Rectal smooth muscle tissue (tissue), 1 donor: Measurements from ENCODE around the gene GTF2IRD1.
"Not testable (repeated sequence)": the region's sequence is repeated elsewhere in the genome, so short reads cannot be mapped to it uniquely, and the experiment has no call there.

ENCODE experiments used
- H3K27ac ChIP-seq: one replicate; pipeline ENCODE4 v1.7.0; 2013; ENCODE audit warnings: low read depth, low read length, inconsistent platforms
- H3K27me3 ChIP-seq: one replicate; pipeline ENCODE4 v1.7.0; 2013; ENCODE audit warnings: low read length; ENCODE audit not compliant: control insufficient read depth, insufficient read depth
- H3K36me3 ChIP-seq: one replicate; pipeline ENCODE4 v1.7.0; 2013; ENCODE audit warnings: low read length; ENCODE audit not compliant: control insufficient read depth, insufficient read depth
- H3K4me1 ChIP-seq: one replicate; pipeline ENCODE4 v1.7.0; 2013; ENCODE audit warnings: low read length; ENCODE audit not compliant: control insufficient read depth, insufficient read depth
- H3K4me3 ChIP-seq: one replicate; pipeline ENCODE4 v1.7.0; 2013; ENCODE audit warnings: low read length
- H3K9ac ChIP-seq: one replicate; pipeline ENCODE4 v1.7.0; 2013; ENCODE audit warnings: low read length

GTF2IRD1 gene

GRCh38 chr7:74502216-74502891 is 48.6 kb downstream of the GTF2IRD1 start:
- Histone ChIP-seq H3K4me3 (no peak overlapping the region), H3K27ac (peak overlapping the region; percentile 18), H3K27me3 (no peaks in the 10 kb centered on the region), H3K4me1 (peaks cover 16% of the 10 kb centered on the region), H3K9ac (no peak overlapping the region), H3K36me3 (peaks cover 2% of the 10 kb centered on the region)

DNA sequence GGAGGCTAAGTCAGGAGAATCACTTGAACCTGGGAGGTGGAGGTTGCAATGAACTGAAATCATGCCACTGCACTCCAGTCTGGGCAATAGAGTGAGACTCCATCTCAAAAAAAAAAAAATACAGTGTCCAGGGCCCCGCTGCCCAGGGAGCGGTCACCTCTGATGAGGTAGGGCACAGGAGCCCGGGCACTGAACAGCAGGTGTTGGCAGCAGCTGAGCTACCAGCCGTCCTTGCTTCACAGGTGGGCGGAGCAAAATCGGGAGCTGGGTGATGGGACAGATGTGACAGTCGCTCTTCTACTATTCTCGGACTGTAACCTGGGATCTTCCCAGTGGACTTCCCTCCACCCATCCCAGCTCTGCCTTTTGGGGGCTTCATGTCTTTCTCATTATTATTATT is 49.4 kb downstream of the GTF2IRD1 start:
- no peak overlapping the region for H3K9ac ChIP-seq
- H3K4me1 ChIP-seq: peaks cover 16% of the 10 kb centered on the region
- H3K27ac ChIP-seq: no peak overlapping the region
- no peak overlapping the region for H3K4me3 ChIP-seq
- peaks cover 2% of the 10 kb centered on the region for H3K36me3 ChIP-seq
- no peaks in the 10 kb centered on the region for H3K27me3 ChIP-seq

GRCh38 chr7:74503943-74504342 is 50.2 kb downstream of the GTF2IRD1 start:
- Histone ChIP-seq H3K36me3 (peaks cover 2% of the 10 kb centered on the region), H3K4me3 (no peak overlapping the region), H3K4me1 (peaks cover 16% of the 10 kb centered on the region), H3K9ac (no peak overlapping the region), H3K27me3 (no peaks in the 10 kb centered on the region), H3K27ac (no peak overlapping the region)

DNA sequence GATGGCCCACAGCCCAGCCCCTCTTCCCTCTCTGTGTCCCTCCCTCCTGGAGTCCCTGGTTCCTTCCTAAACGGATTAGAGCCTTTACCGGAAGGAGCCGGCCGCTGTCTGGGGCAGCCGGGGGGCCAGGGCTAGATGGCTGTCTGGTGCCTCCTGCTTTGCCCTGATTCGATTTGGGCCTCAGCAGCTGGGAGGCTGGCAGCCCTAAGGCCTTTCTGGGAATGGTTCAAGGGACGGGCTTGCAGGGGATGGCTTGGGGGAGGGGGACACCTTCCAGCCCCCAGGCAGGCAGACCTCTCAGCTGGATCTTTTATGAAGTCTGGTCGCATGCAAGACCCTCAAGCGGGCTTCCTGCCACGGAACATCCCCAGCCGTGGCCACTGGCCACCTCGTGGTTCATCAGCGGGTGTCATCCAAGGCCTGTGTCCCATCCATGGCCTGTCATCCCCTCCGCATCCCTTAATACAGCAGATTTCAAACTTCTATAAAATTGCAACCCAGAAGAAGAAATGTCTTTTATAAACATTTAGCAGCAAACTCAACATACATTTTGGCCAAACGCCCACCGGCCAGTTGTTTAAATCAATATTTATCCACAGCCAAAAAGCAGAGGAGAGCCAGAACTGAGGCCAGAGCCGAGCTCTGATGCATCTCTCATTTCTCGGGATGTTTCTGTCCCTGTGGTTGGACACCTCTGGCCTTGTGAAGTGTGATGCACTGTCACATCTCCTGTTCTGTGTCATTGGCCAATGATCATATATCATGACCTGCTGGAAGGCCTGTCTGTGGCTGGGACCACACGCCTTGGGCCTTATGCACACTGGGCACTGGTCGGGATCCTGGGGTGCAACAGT is 52.0 kb downstream of the GTF2IRD1 start:
- peaks cover 2% of the 10 kb centered on the region for H3K36me3 ChIP-seq
- H3K4me3 ChIP-seq: no peak overlapping the region
- no peaks in the 10 kb centered on the region for H3K27me3 ChIP-seq
- peaks cover 16% of the 10 kb centered on the region for H3K4me1 ChIP-seq
- H3K9ac ChIP-seq: no peak overlapping the region
- peak overlapping the region; percentile 70 for H3K27ac ChIP-seq

DNA sequence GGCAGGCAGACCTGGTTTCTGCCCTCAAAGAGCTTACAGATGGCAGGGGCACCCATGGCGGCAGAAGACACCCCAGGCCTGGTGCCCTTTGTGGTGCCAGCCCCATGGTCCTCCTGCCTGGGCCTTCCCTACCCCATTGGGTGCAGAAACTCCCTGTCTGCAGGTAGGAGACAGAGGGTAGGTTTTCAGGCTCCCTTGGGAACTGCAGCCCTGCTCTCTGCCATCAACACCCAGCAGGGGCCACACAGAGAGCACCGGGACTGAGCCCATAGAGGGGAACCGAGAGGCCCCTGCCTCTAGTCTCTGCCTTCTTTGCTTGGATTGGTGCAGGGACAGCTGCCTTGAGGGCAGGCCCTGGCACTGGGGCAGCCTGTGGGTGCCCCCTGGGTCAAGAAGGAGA is 52.6 kb downstream of the GTF2IRD1 start:
- H3K4me1 ChIP-seq: peaks cover 16% of the 10 kb centered on the region
- no peak overlapping the region for H3K9ac ChIP-seq
- H3K27me3 ChIP-seq: no peaks in the 10 kb centered on the region
- H3K4me3 ChIP-seq: no peak overlapping the region
- H3K27ac ChIP-seq: peak overlapping the region; percentile 67
- peaks cover 2% of the 10 kb centered on the region for H3K36me3 ChIP-seq

GRCh38 chr7:74507538-74508319 is 54.0 kb downstream of the GTF2IRD1 start:
- Histone ChIP-seq H3K4me1 (peaks cover 13% of the 10 kb centered on the region), H3K36me3 (peaks cover 2% of the 10 kb centered on the region), H3K4me3 (no peak overlapping the region), H3K9ac (no peak overlapping the region), H3K27me3 (no peaks in the 10 kb centered on the region), H3K27ac (no peak overlapping the region)

- not testable (repeated sequence) for H3K9ac ChIP-seq, H3K36me3 ChIP-seq, H3K27ac ChIP-seq
Measured at GRCh38 chr7:74509453-74509852, 55.7 kb downstream of the GTF2IRD1 start.

DNA sequence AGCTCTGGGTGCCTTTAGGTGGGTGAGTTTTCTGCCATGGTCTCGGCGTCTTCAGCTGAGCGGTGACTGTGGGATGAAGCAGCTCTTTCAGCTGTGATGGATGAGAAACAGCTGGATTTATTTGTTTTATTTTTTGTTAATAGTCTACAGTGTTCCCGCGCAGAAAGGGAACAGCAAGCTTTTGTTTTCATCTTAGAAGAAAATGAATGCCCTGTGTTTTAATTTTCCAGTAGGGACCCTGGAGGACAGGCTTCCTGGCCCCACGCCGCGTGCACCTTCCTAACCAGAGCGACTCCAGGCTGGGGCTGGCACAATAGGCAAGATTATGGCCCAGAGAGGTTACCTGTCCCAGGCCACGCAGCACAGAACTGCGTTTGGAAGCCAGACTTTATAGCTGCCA is 57.6 kb downstream of the GTF2IRD1 start:
- Histone ChIP-seq H3K9ac (no peak overlapping the region), H3K4me1 (peaks cover 5% of the 10 kb centered on the region), H3K27ac (no peak overlapping the region), H3K4me3 (no peak overlapping the region), H3K36me3 (no peaks in the 10 kb centered on the region), H3K27me3 (no peaks in the 10 kb centered on the region)

More at GRCh38 chr7:74509453-74509852, 55.7 kb downstream of the GTF2IRD1 start:
- H3K27me3 ChIP-seq, H3K4me3 ChIP-seq: not testable (repeated sequence)
- H3K4me1 ChIP-seq: peaks cover 16% of the 10 kb centered on the region

DNA sequence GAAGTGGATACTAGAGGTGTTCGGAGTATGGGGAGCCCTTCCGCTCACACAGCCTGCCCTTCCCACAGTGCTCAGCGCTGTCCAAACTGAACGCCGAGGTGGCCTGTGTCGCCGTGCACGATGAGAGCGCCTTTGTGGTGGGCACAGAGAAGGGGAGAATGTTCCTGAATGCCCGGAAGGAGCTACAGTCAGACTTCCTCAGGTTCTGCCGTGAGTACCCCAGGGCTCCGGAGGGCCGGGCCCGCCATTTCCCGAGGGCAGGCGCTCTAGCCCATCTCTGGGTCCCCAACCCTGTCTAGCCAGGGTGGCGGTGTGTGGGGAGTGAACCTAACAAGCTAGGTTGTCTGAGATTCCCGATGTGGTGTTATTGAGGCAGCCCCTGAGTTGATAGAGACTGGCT is 59.1 kb downstream of the GTF2IRD1 start:
- Histone ChIP-seq H3K36me3 (no peaks in the 10 kb centered on the region), H3K27me3 (no peaks in the 10 kb centered on the region), H3K4me3 (no peak overlapping the region), H3K9ac (no peak overlapping the region), H3K27ac (no peak overlapping the region), H3K4me1 (peaks cover 3% of the 10 kb centered on the region)

- H3K27me3 ChIP-seq: no peaks in the 10 kb centered on the region
- no peak overlapping the region for H3K9ac ChIP-seq
- no peak overlapping the region for H3K27ac ChIP-seq
- H3K4me3 ChIP-seq: no peak overlapping the region
- H3K4me1 ChIP-seq: peaks cover 3% of the 10 kb centered on the region
- no peaks in the 10 kb centered on the region for H3K36me3 ChIP-seq
Measured at GRCh38 chr7:74514131-74514591, 60.5 kb downstream of the GTF2IRD1 start.

GRCh38 chr7:74515276-74515675 is 61.6 kb downstream of the GTF2IRD1 start:
- Histone ChIP-seq H3K27ac (no peak overlapping the region), H3K4me1 (peaks cover 3% of the 10 kb centered on the region), H3K4me3 (no peak overlapping the region), H3K9ac (no peak overlapping the region), H3K36me3 (no peaks in the 10 kb centered on the region), H3K27me3 (no peaks in the 10 kb centered on the region)

GRCh38 chr7:74516214-74516613 is 62.5 kb downstream of the GTF2IRD1 start:
- Histone ChIP-seq H3K36me3 (no peaks in the 10 kb centered on the region), H3K4me1 (peaks cover 3% of the 10 kb centered on the region), H3K27me3 (no peaks in the 10 kb centered on the region), H3K4me3 (no peak overlapping the region), H3K9ac (no peak overlapping the region), H3K27ac (no peak overlapping the region)
